NCI-H1436 (cell line): Measurements from ENCODE around the gene MAST4.

Experiments used
- DNase-seq: peaks from one replicate; lab custom pipeline; 2025; lab: John Stamatoyannopoulos, UW

The MAST4 gene

DNA sequence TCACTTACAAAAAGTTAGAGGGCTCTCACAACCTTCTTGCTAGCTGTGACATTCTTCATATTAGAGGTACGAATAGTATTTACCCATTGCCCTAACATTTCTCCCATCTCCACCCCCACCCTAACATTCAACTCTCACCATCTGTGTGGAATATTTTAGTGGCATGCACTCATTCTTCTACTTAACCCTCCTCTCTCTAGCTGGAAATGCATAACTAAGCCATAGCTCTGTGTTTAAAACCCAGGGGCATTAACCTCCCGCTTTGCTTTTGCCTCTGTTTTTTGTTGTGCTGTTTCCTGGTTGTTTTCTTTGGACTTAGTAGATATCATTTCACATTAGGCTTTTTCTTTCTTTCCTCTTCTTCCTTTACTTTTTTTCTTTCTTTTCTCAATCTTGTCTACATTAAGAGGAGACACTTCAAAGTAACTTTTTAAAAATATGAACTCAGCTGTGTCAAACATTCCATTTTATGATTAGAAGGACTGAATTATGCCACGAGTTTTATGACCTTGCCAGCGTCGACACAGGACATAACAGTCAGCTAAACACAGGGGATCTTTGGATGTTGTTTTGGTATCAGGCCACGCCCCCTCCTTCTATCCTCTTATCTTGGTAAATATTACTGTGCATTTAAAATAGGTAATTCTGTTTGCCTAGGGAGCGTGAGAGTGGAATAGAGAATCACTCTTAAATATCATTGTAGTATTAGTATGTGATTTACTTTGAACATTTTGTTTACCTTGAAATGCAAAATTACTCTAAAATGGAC is 364.4 kb downstream of the MAST4 start:
- DNase-seq = peak; percentile 34

GRCh38 chr5:66963559-66963971 is 367.4 kb downstream of the MAST4 start:
- DNase-seq = no peak

GRCh38 chr5:66966439-66966838 is 370.2 kb downstream of the MAST4 start:
- no peak for DNase-seq

DNA sequence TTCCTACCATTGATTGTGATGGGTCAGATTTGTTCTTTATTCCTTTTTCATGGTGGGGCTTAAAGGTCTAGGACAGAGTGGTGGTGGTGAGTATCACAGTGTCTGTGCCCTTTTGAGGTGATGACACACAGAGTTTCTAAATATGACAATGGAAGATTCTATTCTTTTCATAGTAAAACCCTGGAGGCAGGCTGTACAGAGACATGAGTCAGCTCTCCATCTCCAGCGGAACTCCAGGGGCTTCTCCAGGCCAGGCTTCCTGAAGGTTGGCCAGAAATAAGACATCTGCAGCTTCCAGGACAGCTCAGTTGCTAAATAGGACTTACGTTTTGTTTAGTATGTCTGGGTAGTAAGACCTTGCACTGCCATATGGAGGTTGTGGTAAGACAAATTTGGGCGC is 370.9 kb downstream of the MAST4 start:
- DNase-seq = no peak

GRCh38 chr5:66967826-66968262 is 371.7 kb downstream of the MAST4 start:
- DNase-seq = no peak

DNA sequence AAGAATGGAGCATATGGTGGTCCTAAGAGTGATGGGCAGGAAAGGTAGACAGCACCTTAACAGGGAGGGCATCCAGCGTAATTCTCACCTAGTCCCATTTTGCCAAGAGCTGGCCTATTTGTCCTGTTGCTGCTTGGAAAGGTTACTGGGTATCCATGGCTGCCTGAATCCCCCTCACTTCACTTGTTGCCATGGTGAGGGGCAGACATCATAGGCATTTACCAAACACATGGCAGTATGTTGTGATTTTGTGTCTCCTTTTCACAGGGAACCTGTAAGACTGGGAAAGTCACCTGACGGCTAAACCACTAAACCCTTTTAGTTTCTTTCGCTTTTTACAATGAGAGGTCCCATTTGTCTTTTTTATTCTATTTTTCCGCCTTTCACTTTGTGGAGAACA is 373.3 kb downstream of the MAST4 start:
- no peak for DNase-seq

- DNase-seq = no peak
Observed at GRCh38 chr5:66969963-66970362, 373.8 kb downstream of the MAST4 start.

- DNase-seq = no peak
Observed at GRCh38 chr5:66972004-66972403, 375.8 kb downstream of the MAST4 start.

- DNase-seq = no peak
Observed at GRCh38 chr5:66974256-66974655, 378.1 kb downstream of the MAST4 start.

DNA sequence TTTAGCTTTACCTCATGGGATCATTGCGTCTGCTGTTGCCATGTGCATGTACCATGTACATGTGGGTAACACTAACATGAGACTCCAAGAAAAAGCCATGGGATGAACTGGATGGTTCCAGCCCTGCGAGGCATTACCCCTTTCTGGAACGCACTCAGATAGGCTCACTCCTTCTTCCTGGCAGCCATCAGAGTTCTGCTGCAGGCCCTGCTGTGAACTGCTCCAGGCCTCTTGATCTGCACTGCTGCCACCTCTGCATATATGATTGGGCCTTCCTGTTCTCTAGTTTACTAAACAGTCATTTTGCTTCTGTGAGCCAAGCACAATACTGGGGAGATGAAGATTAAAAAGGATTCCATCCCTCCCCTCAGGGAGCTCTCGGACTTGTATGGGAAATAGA is 379.9 kb downstream of the MAST4 start:
- DNase-seq = no peak

DNA sequence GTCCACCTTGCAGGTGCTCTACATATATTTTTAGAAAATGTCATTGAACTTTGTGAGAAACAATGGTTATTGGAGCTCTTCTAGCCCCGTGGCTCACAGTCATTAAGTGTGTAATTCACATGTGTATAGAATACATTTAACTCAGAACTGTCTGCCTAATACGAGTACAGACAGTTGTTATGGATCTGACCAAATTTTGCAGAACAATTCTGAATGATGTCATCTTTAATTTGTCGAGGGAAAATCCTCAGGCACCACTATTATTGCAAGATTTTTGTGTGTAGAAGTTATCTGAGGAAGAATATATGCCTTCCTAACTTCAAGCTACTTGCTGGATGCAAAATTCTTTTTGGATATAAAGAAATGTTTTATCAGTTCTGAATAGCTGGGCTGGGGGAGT is 383.5 kb downstream of the MAST4 start:
- no peak for DNase-seq

DNA sequence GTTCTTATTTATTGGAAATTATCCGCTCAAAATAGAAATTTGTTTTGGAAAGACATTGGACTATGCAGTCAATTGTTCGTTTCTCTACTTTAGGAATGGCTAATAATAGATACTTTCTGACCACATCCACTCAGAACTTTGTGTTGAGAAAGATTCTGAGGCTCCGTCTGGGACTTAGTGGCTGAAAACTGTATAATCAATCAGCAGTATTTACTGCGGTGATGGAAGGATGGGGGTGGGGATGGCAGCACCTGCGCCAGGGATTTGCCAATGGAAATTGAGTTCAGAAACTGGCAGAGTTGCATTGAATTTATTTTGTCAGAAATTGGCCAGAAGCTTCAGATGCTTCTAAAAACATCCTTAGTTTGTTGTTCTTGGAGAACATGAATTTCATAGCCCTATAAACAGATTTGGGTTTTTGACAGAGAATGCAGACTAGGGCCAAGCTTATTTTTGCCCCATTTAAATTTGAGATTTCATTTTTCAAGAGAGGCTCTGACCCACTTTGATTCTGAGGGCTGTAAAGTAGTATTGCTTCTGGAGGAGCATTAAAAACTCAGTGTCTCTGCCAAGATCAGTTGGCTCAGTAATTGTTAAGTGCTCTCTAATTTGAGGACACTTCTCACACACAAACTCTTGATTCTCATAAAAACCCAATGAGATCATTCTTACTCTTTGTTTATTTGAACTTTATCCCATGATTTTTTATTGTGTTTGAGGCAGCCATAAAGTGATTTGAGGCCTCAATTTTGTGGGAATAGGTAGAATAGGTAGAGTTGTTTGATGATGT is 385.3 kb downstream of the MAST4 start:
- peak; percentile 4 for DNase-seq

- DNase-seq = no peak
Observed at GRCh38 chr5:66982056-66982387, 385.8 kb downstream of the MAST4 start.

DNA sequence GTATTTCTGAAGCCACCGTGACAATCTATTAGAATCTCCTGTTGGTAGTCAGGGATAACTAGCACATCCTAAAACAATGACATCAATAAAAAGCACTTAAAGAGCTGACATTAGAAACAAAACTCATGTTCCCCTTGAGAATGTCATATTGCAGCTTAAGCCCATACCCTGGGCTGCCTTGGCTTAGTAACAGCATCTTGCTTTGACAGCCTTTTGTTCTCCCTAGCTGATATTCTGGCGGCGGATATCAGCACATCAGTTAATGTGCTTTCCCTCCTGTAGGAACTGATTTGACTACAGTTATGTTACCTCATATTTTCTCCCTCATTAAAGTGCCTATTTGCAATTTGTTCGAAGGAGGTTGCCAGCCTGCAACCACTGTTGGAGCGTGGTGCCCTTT is 386.3 kb downstream of the MAST4 start:
- no peak for DNase-seq

- no peak for DNase-seq
Observed at GRCh38 chr5:66985417-66985816, 389.2 kb downstream of the MAST4 start.

- DNase-seq = no peak
Observed at GRCh38 chr5:66986009-66986408, 389.8 kb downstream of the MAST4 start.

DNA sequence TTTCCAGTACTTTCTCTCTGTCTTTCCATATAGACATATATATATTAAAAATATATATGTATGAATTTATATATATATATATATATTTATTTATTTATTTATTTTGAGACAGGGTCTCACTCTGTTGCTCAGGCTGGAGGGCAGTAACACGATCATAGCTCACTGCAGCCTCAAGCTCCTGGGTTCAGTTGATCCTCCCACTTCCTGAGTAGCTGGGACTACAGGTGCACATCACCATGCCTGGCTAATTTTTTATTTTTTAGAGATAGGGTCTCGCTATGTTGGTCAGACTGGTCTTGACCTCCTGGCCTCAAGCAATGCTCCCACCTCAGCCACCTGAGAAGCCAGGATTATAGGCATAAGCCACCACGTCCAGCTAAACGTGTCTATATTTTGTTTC is 390.3 kb downstream of the MAST4 start:
- no peak for DNase-seq

DNA sequence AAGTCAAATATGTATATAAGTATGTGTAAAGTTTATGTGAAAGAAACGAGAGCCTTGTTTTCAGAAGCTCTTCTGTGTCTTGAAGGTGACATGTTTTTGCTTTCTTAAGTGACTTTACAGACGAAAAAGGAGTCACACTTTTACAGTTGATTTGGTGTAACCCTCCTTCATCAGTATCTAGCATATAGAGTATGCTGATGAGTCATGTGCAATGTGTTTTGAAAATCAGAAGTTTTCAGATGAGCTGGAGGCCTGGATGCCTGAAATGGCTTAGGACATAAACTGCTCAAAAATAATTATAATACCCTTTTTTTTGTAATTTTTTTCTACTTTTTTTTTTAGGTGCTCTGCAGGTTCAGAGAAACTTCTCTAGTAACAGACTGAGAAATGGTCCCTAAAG is 390.9 kb downstream of the MAST4 start:
- DNase-seq = no peak

DNA sequence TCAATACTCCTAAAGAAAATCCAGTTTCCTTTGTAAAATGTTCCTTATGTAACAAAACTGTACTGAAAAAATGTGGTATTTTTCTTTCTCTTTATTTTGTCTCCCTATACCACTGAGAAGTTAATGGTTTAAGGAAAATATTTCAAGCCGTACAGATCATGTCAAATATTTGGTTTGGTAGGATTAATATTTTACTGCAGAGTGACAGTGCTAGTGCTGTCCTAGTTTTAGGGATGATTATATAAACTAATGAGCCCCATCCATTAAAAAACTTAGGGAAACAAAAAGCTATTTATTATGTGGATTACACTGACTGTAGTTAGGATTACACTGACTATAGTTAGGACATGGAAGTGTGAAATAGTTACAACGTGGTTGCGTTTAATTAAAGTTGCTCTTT is 391.3 kb downstream of the MAST4 start:
- DNase-seq = no peak

GRCh38 chr5:66987949-66988838 is 392.0 kb downstream of the MAST4 start:
- DNase-seq = peak; percentile 14

- no peak for DNase-seq
Observed at GRCh38 chr5:66989286-66989685, 393.1 kb downstream of the MAST4 start.

DNA sequence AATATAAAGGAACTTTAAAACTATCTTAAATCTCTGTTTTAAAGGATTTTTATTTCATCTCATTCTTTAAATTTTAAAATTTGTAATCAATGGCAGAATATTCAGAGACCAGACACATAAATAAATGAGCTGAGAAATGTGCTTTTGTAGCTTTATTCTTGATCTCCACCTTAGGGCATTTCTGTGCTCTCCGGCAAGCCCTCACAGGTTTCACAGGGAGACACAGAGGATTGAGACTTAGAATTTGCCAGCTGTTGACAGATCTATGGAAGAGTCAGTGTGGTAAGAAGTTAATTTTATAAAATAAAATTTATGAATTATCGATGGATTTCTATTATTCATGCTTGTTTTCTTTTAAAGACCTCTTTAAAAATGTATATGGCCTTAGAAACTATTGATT is 393.6 kb downstream of the MAST4 start:
- DNase-seq = no peak

- no peak for DNase-seq
Observed at GRCh38 chr5:66991746-66992145, 395.6 kb downstream of the MAST4 start.
